T47D (cell line): ENCODE data around the gene STRC.
"Not testable (repeated sequence)": the region's sequence is repeated elsewhere in the genome, so short reads cannot be mapped to it uniquely, and the experiment has no call there.

Experiments
- DNase-seq, 2 experiments: peaks; one replicate each; pipeline versions ENCODE4 v3.0.0 to v3.0.0-alpha.2; 2011 to 2012; ENCODE audit warnings: low read depth in 1 of 2, low spot score in 1 of 2
- JUND ChIP-seq: IDR thresholded peaks from 2 replicates; pipeline ENCODE4 v1.6.1; 2012; ENCODE audit warnings: low read depth
- in situ Hi-C: cut with HindIII; loops from 2 replicates; pipeline ENCODE4 v1.10.0; 2016; ENCODE audit warnings: low sequenced_read_pairs, low pct_unique_long_range_greater_than_20kb

Gene STRC

GRCh38 chr15:43618700-43619099, at the start of gene STRC:
Gene STRC, minus strand, starts transcription at chr15:43618800. Its CDS starts 78 bp downstream, at chr15:43618722.
- in situ Hi-C loops, DNase-seq: not testable (repeated sequence)

GRCh38 chr15:43666177-43666576, 47.6 kb upstream of the STRC start:
- in situ Hi-C loops, DNase-seq: not testable (repeated sequence)

GRCh38 chr15:43663333-43663732, 44.7 kb upstream of the STRC start:
- in situ Hi-C loops, DNase-seq: not testable (repeated sequence)

- DNase-seq, in situ Hi-C loops: not testable (repeated sequence)
Observed at GRCh38 chr15:43662293-43662692, 43.7 kb upstream of the STRC start.

- DNase-seq, in situ Hi-C loops: not testable (repeated sequence)
Observed at GRCh38 chr15:43659727-43660126, 41.1 kb upstream of the STRC start.

GRCh38 chr15:43649430-43649926, 30.9 kb upstream of the STRC start:
- DNase-seq, in situ Hi-C loops: not testable (repeated sequence)

GRCh38 chr15:43648649-43649429, 30.2 kb upstream of the STRC start, which contains the start of gene CATSPER2:
Gene CATSPER2, minus strand, starts transcription at chr15:43648844. Its CDS starts 783 bp downstream, at chr15:43648061.
- no peak for DNase-seq
- in situ Hi-C loops = no loop called here
- TF ChIP-seq JUND = no peak

- in situ Hi-C loops, DNase-seq: not testable (repeated sequence)
Observed at GRCh38 chr15:43638464-43639204, 20.0 kb upstream of the STRC start.

- DNase-seq, in situ Hi-C loops: not testable (repeated sequence)
Observed at GRCh38 chr15:43626937-43627336, 8.3 kb upstream of the STRC start.

GRCh38 chr15:43625106-43625505, 6.5 kb upstream of the STRC start:
- no peak for DNase-seq
- in situ Hi-C loops = no loop called here
- no peak for TF ChIP-seq JUND

GRCh38 chr15:43622068-43622799, 3.6 kb upstream of the STRC start:
- in situ Hi-C loops, DNase-seq: not testable (repeated sequence)

- DNase-seq, in situ Hi-C loops: not testable (repeated sequence)
Observed at GRCh38 chr15:43617750-43618149, 850 bp downstream of the STRC start.

GRCh38 chr15:43602233-43602632, 16.4 kb downstream of the STRC start:
- DNase-seq, in situ Hi-C loops: not testable (repeated sequence)

- DNase-seq, in situ Hi-C loops: not testable (repeated sequence)
Observed at GRCh38 chr15:43600200-43600599, 18.4 kb downstream of the STRC start.

GRCh38 chr15:43599131-43599530, 19.5 kb downstream of the STRC start:
- in situ Hi-C loops, DNase-seq: not testable (repeated sequence)

- in situ Hi-C loops, DNase-seq: not testable (repeated sequence)
Observed at GRCh38 chr15:43593328-43594190, 25.0 kb downstream of the STRC start, which contains the start of gene CKMT1B. Gene CKMT1B, plus strand, starts transcription at chr15:43594027. Its CDS starts 192 bp downstream, at chr15:43594219.

GRCh38 chr15:43592841-43593240, 25.8 kb downstream of the STRC start:
- in situ Hi-C loops, DNase-seq: not testable (repeated sequence)
